GM19397 (cell line): ENCODE data around the gene TRERF1.

Source experiments
- ATAC-seq: cut with Tn5 transposase; IDR thresholded peaks from one replicate; pipeline ENCODE4 v1.9.1; 2021; ENCODE audit warnings: mild to moderate bottlenecking, moderate library complexity; ENCODE audit not compliant: unreplicated experiment

TRERF1 gene

GRCh38 chr6:42394881-42395620, 56.7 kb downstream of the TRERF1 start:
- no peak for ATAC-seq

GRCh38 chr6:42394151-42394550, 57.6 kb downstream of the TRERF1 start:
- no peak for ATAC-seq

GRCh38 chr6:42393339-42393738, 58.4 kb downstream of the TRERF1 start:
- no peak for ATAC-seq

GRCh38 chr6:42392833-42393232, 58.9 kb downstream of the TRERF1 start:
- no peak for ATAC-seq

GRCh38 chr6:42391441-42391840, 60.3 kb downstream of the TRERF1 start:
- no peak for ATAC-seq

- ATAC-seq, result no peak
Observed at GRCh38 chr6:42390228-42390934, 61.3 kb downstream of the TRERF1 start.

- no peak for ATAC-seq
Observed at GRCh38 chr6:42389736-42390135, 62.0 kb downstream of the TRERF1 start.

GRCh38 chr6:42388046-42388445, 63.7 kb downstream of the TRERF1 start:
- no peak for ATAC-seq

GRCh38 chr6:42387336-42387735, 64.4 kb downstream of the TRERF1 start:
- no peak for ATAC-seq

- ATAC-seq, result no peak
Observed at GRCh38 chr6:42385339-42385738, 66.4 kb downstream of the TRERF1 start.

- no peak for ATAC-seq
Observed at GRCh38 chr6:42383421-42384205, 68.1 kb downstream of the TRERF1 start.

GRCh38 chr6:42381850-42382249, 69.9 kb downstream of the TRERF1 start:
- no peak for ATAC-seq

GRCh38 chr6:42380228-42380979, 71.3 kb downstream of the TRERF1 start:
- no peak for ATAC-seq

- ATAC-seq, result no peak
Observed at GRCh38 chr6:42378536-42378935, 73.2 kb downstream of the TRERF1 start.

GRCh38 chr6:42378125-42378524, 73.6 kb downstream of the TRERF1 start:
- no peak for ATAC-seq

GRCh38 chr6:42375007-42375635, 76.6 kb downstream of the TRERF1 start:
- ATAC-seq, result no peak

- ATAC-seq, result no peak
Observed at GRCh38 chr6:42374018-42374669, 77.6 kb downstream of the TRERF1 start.

- no peak for ATAC-seq
Observed at GRCh38 chr6:42372699-42373098, 79.0 kb downstream of the TRERF1 start.

GRCh38 chr6:42370323-42370985, 81.3 kb downstream of the TRERF1 start:
- no peak for ATAC-seq
